Ovary (tissue), 9 donors: ENCODE data around the gene B4GALT3. TPM values are rescaled to one million over a fixed set of nuclear protein-coding genes. Genes with fewer than 3 reads are reported as not detected.

Source experiments
- DNase-seq, 5 donors: peaks; one replicate each; pipeline ENCODE4 v3.0.0-alpha.2; 2019 to 2020
- H3K27ac ChIP-seq, 2 donors: fragments of 200-600 bp; one replicate each; pipeline versions ENCODE4 v1.5.1 to v1.8.0; 2019 to 2022
- H3K27me3 ChIP-seq: fragments of 200-600 bp; one replicate; pipeline ENCODE4 v1.8.0; 2022
- H3K36me3 ChIP-seq: fragments of 200-600 bp; sonication (generic); one replicate; pipeline ENCODE4 v1.5.1; 2019
- H3K4me1 ChIP-seq: one replicate; pipeline ENCODE4 v1.8.1; 2013; ENCODE audit warnings: mild to moderate bottlenecking, moderate library complexity; ENCODE audit not compliant: insufficient read depth
- H3K4me3 ChIP-seq: fragments of 200-600 bp; sonication (generic); one replicate; pipeline ENCODE4 v1.5.1; 2017
- H3K9me3 ChIP-seq, 2 donors: fragments of 200-600 bp in 1 of 2; sonication (generic) in 1 of 2; one replicate each; pipeline versions ENCODE4 v1.5.1 to v1.8.1; 2013 to 2019; ENCODE audit warnings: mild to moderate bottlenecking in 1 of 2, moderate library complexity in 1 of 2
- CTCF ChIP-seq, 3 donors: fragments of 450-650 bp in 2 of 3; fragments of 200-600 bp in 1 of 3; IDR thresholded peaks; one replicate each; pipeline versions ENCODE4 v1.5.1 to v1.8.0; 2016 to 2022; ENCODE audit warnings: antibody characterized with exemption in 3 of 3, mild to moderate bottlenecking in 1 of 3
- EP300 ChIP-seq: sonication (generic); formaldehyde crosslinking; IDR thresholded peaks from one replicate; pipeline ENCODE4 v1.6.1; 2017; ENCODE audit warnings: antibody characterized with exemption
- POLR2A ChIP-seq: fragments of 450-650 bp; IDR thresholded peaks from one replicate; pipeline ENCODE4 v1.6.1; 2017; ENCODE audit warnings: antibody characterized with exemption, mild to moderate bottlenecking, moderate library complexity
- WGBS, 3 donors: extraction: QIAGEN DNeasy Blood & Tissue Kit in 1 of 3; methylation state at CpG; one replicate each; pipeline versions ENCODE4 v1.1.5 to v1.1.7; 2013 to 2017; 5-methylcytosine and 5-hydroxymethylcytosine counted together
- intact Hi-C, 4 donors: fragments of 100-400 bp; cut with DNase I; formaldehyde crosslinking; loops; one replicate each; pipeline versions ENCODE4 v1.11.0 to v1.15.1; 2022 to 2023
- polyA plus RNA-seq, 2 donors: library from polyadenylated mRNA; stranded (reverse); fragments of 200-250 nt in 1 of 2; fragments of 350-450 nt in 1 of 2; fragmentation: Illumina TruSeq in 1 of 2; extraction: RNeasy Lipid Tissue Mini Kit (QIAGEN cat#74804) in 1 of 2; gene quantifications; one replicate each; pipeline ENCODE4 v1.2.3, GENCODE V29; 2013 to 2014
- total RNA-seq, 7 donors: library from RNA; depleted of rRNA in 2 of 7; stranded (reverse); fragments of >200 nt in 2 of 7; fragmentation: NEBNext Ultra II Directional in 3 of 7; extraction: Animal tissue kit (Norgen Biotek cat#: 25700) in 3 of 7; gene quantifications; one replicate each; pipeline versions ENCODE4 v1.1.0 to v1.2.4, GENCODE V29; 2016 to 2023
- donor health status: DM: no; HTN: no; CAD: no; lungs with moderate emphysema.
- donor health status: DM: no; HTN: no; CAD: no.
- donor health status: Bipolar disorder and iron deficiency.
- donor health status: DM: yes; HTN: yes; CAD: no.
- donor health status: DM: no; HTN: no; CAD: no.
- donor health status: DM: yes; HTN: yes; CAD: no.

The B4GALT3 gene
- total and polyA plus RNA-seq, 9 donors, result 23.1 to 44.0 (median 28.8) TPM

- H3K9me3 ChIP-seq, result no peaks in the 10 kb centered on the region
- TF ChIP-seq EP300 (no peak), CTCF (IDR thresholded peaks at IDR 0.05) (no peak), POLR2A (no peak)
- H3K36me3 ChIP-seq, result no peaks in the 10 kb centered on the region
- H3K4me3 ChIP-seq, result no peak overlapping the region
- H3K27ac ChIP-seq, result no peak overlapping the region
- WGBS, 3 donors, result 24 to 39% (median 36%) methylated on average over 1 of the region's 1 CpG
- no peak for DNase-seq
- no peaks in the 10 kb centered on the region for H3K27me3 ChIP-seq
- intact Hi-C loops, result no loop called here
- H3K4me1 ChIP-seq, result peaks cover 5% of the 10 kb centered on the region
Measured at GRCh38 chr1:161130266-161130665, 47.0 kb downstream of the B4GALT3 start.

GRCh38 chr1:161128591-161129420 is 48.5 kb downstream of the B4GALT3 start:
- H3K4me1 ChIP-seq, result peaks cover 5% of the 10 kb centered on the region
- no peak for DNase-seq
- 84 to 92% (median 89%) methylated on average over 4 of the region's 4 CpGs for WGBS, 3 donors
- H3K27ac ChIP-seq, result no peak overlapping the region
- no peaks in the 10 kb centered on the region for H3K27me3 ChIP-seq
- intact Hi-C loops, result no loop called here
- H3K4me3 ChIP-seq, result no peak overlapping the region
- TF ChIP-seq EP300 (no peak), POLR2A (no peak), CTCF (IDR thresholded peaks at IDR 0.05) (no peak)
- no peaks in the 10 kb centered on the region for H3K36me3 ChIP-seq
- H3K9me3 ChIP-seq, result no peaks in the 10 kb centered on the region

DNA sequence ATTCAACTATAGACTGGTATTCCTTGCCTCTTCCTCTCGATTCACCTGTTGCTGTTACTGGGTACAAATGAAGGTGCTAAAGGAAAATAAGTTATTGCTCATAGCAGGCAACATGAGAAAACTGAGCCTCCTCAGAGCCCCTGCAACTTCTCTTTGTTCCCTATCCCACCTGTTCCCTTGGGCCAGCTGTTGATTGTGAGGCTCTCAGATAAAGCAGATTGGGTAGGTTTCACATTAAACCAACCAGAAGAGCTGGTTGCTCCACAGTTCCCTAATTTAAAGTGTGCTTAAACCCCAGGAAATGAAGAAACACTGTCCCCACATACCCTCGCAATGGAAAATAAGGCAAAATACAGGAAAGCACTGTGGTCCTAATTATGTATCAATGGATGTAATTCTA is 49.7 kb downstream of the B4GALT3 start:
- no peak for TF ChIP-seq POLR2A
- TF ChIP-seq EP300, result no peak
- no peak for TF ChIP-seq CTCF (IDR thresholded peaks at IDR 0.05)
- Histone ChIP-seq H3K4me1 (peaks cover 4% of the 10 kb centered on the region), H3K27ac (no peak overlapping the region), H3K36me3 (no peaks in the 10 kb centered on the region), H3K4me3 (no peak overlapping the region), H3K27me3 (no peaks in the 10 kb centered on the region), H3K9me3 (no peaks in the 10 kb centered on the region)
- intact Hi-C loops, result no loop called here
- WGBS, 3 donors, result 84 to 90% (median 89%) methylated on average over 2 of the region's 2 CpGs
- DNase-seq, result no peak

DNA sequence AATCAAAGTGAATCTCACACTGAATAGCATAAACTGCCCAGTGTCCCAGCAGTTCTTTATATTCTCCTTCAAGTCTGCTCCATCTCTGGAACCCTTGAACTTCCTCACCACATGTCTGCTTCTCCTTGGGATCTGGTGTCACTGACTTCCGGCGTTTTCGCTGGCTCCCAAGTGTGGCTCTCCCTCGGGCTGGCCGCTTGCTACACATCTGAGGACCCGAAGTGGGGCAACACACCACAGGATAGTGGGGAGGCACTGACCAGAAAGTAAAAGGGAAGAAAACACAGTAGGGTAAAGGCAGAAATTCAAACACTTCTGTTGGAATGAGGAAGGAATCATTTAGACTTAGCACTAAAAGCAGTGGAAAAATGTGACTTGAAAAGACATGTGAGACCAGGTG is 54.3 kb downstream of the B4GALT3 start:
- TF ChIP-seq POLR2A (no peak), CTCF (IDR thresholded peaks at IDR 0.05) (no peak), EP300 (no peak)
- intact Hi-C loops, result no loop called here
- Histone ChIP-seq H3K4me1 (peaks cover 13% of the 10 kb centered on the region), H3K27ac (no peak overlapping the region), H3K4me3 (no peak overlapping the region), H3K36me3 (no peaks in the 10 kb centered on the region), H3K27me3 (no peaks in the 10 kb centered on the region), H3K9me3 (no peaks in the 10 kb centered on the region)
- WGBS, 3 donors, result 77 to 80% (median 80%) methylated on average over 6 of the region's 6 CpGs
- DNase-seq, result no peak
